ENCODE data around the gene EIF1.

DNA sequence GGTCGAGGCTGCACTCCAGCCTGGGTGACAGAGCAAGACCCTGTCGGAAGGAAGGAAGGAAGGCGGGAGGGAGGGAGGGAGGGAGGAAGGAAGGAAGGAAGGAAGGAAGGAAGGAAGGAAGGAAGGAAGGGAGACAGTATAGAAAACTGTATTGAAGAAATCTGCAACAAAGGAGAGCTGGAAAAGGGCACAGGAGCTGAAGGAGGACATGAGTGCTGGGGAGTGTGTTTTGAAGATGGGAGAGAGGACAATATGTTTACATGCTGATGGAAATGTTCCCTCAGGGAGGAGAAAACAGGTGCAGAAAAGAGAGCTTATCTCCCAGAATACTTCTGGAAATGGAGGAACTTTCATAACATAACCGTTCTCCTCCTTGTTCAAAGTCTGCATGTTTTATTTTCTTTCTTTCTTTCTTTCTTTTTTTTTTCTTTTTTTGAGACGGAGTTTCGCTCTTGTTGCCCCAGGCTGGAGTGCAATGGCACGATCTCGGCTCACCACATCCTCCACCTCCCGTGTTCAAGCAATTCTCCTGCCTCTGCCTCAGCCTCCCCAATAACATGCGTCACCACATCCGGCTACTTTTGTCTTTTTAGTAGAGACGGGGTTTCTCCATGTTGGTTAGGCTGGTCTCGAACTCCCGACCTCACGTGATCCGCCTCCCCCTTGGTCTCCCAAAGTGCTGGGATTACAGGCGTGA lies 48.4 kb downstream of the EIF1 start:
- TF ChIP-seq POLR2A (IDR thresholded peaks at IDR 0.05; ENCODE audit: low read length) (no peak), GATA1 (IDR thresholded peaks at IDR 0.05; ENCODE audit: low read depth, low read length) (no peak)

Data from erythroblast (primary cell).